Body of pancreas (tissue), 4 donors: ENCODE results near the gene WNT9B. TPM values are rescaled to one million over a fixed set of nuclear protein-coding genes. Genes with fewer than 3 reads are reported as not detected.

Source experiments
- ATAC-seq: fragments of 150-250 bp; one replicate; pipeline ENCODE4 v1.9.1; 2016
- DNase-seq, 4 donors: peaks; one replicate each; pipeline ENCODE4 v3.0.0-alpha.2; 2019
- H3K27ac ChIP-seq, 4 donors: fragments of 200-600 bp; sonication (generic); 1 replicate in 3 of 4; 2 replicates in 1 of 4; pipeline versions ENCODE4 v1.5.1 to v1.6.1; 2016 to 2019; ENCODE audit warnings: mild to moderate bottlenecking in 1 of 4, mixed read lengths in 1 of 4, moderate library complexity in 1 of 4
- H3K27me3 ChIP-seq, 2 donors: fragments of 200-600 bp; sonication (generic); one replicate each; pipeline ENCODE4 v1.6.0; 2016; ENCODE audit warnings: mild to moderate bottlenecking in 1 of 2
- H3K36me3 ChIP-seq, 2 donors: fragments of 200-600 bp; sonication (generic); replicated peaks in 1 of 2; 2 replicates each; pipeline ENCODE4 v1.5.1; 2016; ENCODE audit warnings: low read depth in 2 of 2; ENCODE audit not compliant: insufficient read depth in 1 of 2
- H3K4me1 ChIP-seq: fragments of 200-600 bp; sonication (generic); one replicate; pipeline ENCODE4 v1.6.0; 2016
- H3K4me3 ChIP-seq, 2 donors: fragments of 200-600 bp; sonication (generic); 1 replicate in 1 of 2; 2 replicates in 1 of 2; pipeline ENCODE4 v1.5.1; 2016 to 2019
- H3K9me3 ChIP-seq, 3 donors: fragments of 200-600 bp; sonication (generic); 1 replicate in 2 of 3; 2 replicates in 1 of 3; pipeline ENCODE4 v1.5.1; 2016
- CTCF ChIP-seq, 7 experiments: fragments of 450-650 bp in 4 of 7; fragments of 200-600 bp in 3 of 7; sonication (generic) in 3 of 7; IDR thresholded peaks; one replicate each; pipeline ENCODE4 v1.5.1; 2016 to 2019; ENCODE audit warnings: antibody characterized with exemption in 7 of 7
- POLR2A ChIP-seq, 3 donors: fragments of 450-650 bp; IDR thresholded peaks; one replicate each; pipeline ENCODE4 v1.6.1; 2016; ENCODE audit warnings: antibody characterized with exemption in 3 of 3, mild to moderate bottlenecking in 2 of 3
- WGBS, 2 donors: methylation state at CpG; one replicate each; pipeline ENCODE4 v1.1.5; 2017; 5-methylcytosine and 5-hydroxymethylcytosine counted together
- intact Hi-C: fragments of 100-400 bp; cut with DNase I; formaldehyde crosslinking; loops from one replicate; pipeline ENCODE4 v1.15.1; 2023
- total RNA-seq, 2 donors: library from RNA; depleted of rRNA; stranded (reverse); fragments of >200 nt; gene quantifications; one replicate each; pipeline ENCODE4 v1.1.0, GENCODE V29; 2016

WNT9B gene
- total RNA-seq, 2 donors from 2014 or later, result not detected

GRCh38 chr17:46886310-46886663, 34.9 kb downstream of the WNT9B start:
- H3K36me3 ChIP-seq, result no peaks in the 10 kb centered on the region
- H3K9me3 ChIP-seq, result no peaks in the 10 kb centered on the region
- TF ChIP-seq CTCF (IDR thresholded peaks at IDR 0.05) (no peak), POLR2A (IDR thresholded peaks at IDR 0.05) (no peak)
- H3K4me1 ChIP-seq, result no peaks in the 10 kb centered on the region
- intact Hi-C loops, result no loop called here
- H3K27ac ChIP-seq, result no peak overlapping the region
- DNase-seq (no peak), ATAC-seq (no peak)
- H3K27me3 ChIP-seq, result no peaks in the 10 kb centered on the region
- H3K4me3 ChIP-seq, result no peak overlapping the region
- 83 to 100% methylated on average over 1 of the region's 1 CpG for WGBS, 2 donors

GRCh38 chr17:46887717-46888116, 36.3 kb downstream of the WNT9B start:
- Histone ChIP-seq H3K27me3 (no peaks in the 10 kb centered on the region), H3K36me3 (no peaks in the 10 kb centered on the region), H3K4me1 (no peaks in the 10 kb centered on the region), H3K9me3 (no peaks in the 10 kb centered on the region), H3K27ac (no peak overlapping the region), H3K4me3 (no peak overlapping the region)
- DNase-seq (no peak), ATAC-seq (no peak)
- 87 to 89% methylated on average over 3 of the region's 3 CpGs for WGBS, 2 donors
- intact Hi-C loops, result no loop called here
- TF ChIP-seq CTCF (IDR thresholded peaks at IDR 0.05), result no peak
- no peak for TF ChIP-seq POLR2A (IDR thresholded peaks at IDR 0.05)

GRCh38 chr17:46888727-46889126, 37.3 kb downstream of the WNT9B start:
- no peak for TF ChIP-seq POLR2A (IDR thresholded peaks at IDR 0.05)
- TF ChIP-seq CTCF (IDR thresholded peaks at IDR 0.05), result no peak
- WGBS, 2 donors, result 83 to 100% methylated on average over 1 of the region's 1 CpG
- Histone ChIP-seq H3K4me1 (no peaks in the 10 kb centered on the region), H3K9me3 (no peaks in the 10 kb centered on the region), H3K27ac (no peak overlapping the region), H3K4me3 (no peak overlapping the region), H3K27me3 (no peaks in the 10 kb centered on the region), H3K36me3 (no peaks in the 10 kb centered on the region)
- intact Hi-C loops, result no loop called here
- DNase-seq, result no peak
- no peak for ATAC-seq

GRCh38 chr17:46889519-46889918, 38.1 kb downstream of the WNT9B start:
- Histone ChIP-seq H3K9me3 (no peaks in the 10 kb centered on the region), H3K4me3 (no peak overlapping the region), H3K36me3 (no peaks in the 10 kb centered on the region), H3K27ac (no peak overlapping the region), H3K27me3 (no peaks in the 10 kb centered on the region), H3K4me1 (no peaks in the 10 kb centered on the region)
- 59 to 75% methylated on average over 4 of the region's 4 CpGs for WGBS, 2 donors
- TF ChIP-seq CTCF (IDR thresholded peaks at IDR 0.05) (no peak), POLR2A (IDR thresholded peaks at IDR 0.05) (no peak)
- DNase-seq (no peak), ATAC-seq (no peak)
- intact Hi-C loops, result no loop called here

GRCh38 chr17:46889992-46890564, 38.7 kb downstream of the WNT9B start:
- WGBS, 2 donors, result 62 to 66% methylated on average over 13 of the region's 13 CpGs
- TF ChIP-seq CTCF (IDR thresholded peaks at IDR 0.05), result no peak
- TF ChIP-seq POLR2A (IDR thresholded peaks at IDR 0.05), result no peak
- Histone ChIP-seq H3K4me3 (no peak overlapping the region), H3K4me1 (peaks cover 5% of the 10 kb centered on the region), H3K9me3 (no peaks in the 10 kb centered on the region), H3K36me3 (no peaks in the 10 kb centered on the region), H3K27ac (no peak overlapping the region), H3K27me3 (no peaks in the 10 kb centered on the region)
- DNase-seq (no peak), ATAC-seq (no peak)
- intact Hi-C loops, result no loop called here
